Activated naive CD8-positive, alpha-beta T cell treated with anti-CD3 and anti-CD28 coated beads, Interleukin-2, amount 50 U/mL, for 24 hours (primary cell): ENCODE results near the gene CHMP4B.

Experiments
- ATAC-seq: fragments of 150-1000 bp; cut with Tn5 transposase; one replicate; pipeline ENCODE4 v1.10.0; 2021
- DNase-seq: peaks from one replicate; pipeline ENCODE4 v3.0.0; 2021
- H3K27ac Mint-ChIP-seq: one replicate; pipeline ENCODE4 v1.8.0; 2021; ENCODE audit warnings: mild to moderate bottlenecking, mixed read lengths
- H3K27me3 Mint-ChIP-seq: one replicate; pipeline ENCODE4 v1.8.0; 2021; ENCODE audit warnings: mixed read lengths
- H3K36me3 Mint-ChIP-seq: one replicate; pipeline ENCODE4 v1.8.0; 2021; ENCODE audit warnings: low read depth, mixed read lengths
- H3K4me1 Mint-ChIP-seq: one replicate; pipeline ENCODE4 v1.8.0; 2021; ENCODE audit warnings: mixed read lengths
- H3K4me3 Mint-ChIP-seq: one replicate; pipeline ENCODE4 v1.8.0; 2021; ENCODE audit warnings: mild to moderate bottlenecking, moderate library complexity, mixed read lengths
- H3K9me3 Mint-ChIP-seq: one replicate; pipeline ENCODE4 v1.8.0; 2021; ENCODE audit warnings: mixed read lengths

Gene CHMP4B

GRCh38 chr20:33835615-33836172 is 24.5 kb downstream of the CHMP4B start:
- no peaks in the 10 kb centered on the region for H3K9me3 Mint-ChIP-seq
- DNase-seq (no peak), ATAC-seq (no peak)
- no peak overlapping the region for H3K27ac Mint-ChIP-seq
- no peak overlapping the region for H3K4me3 Mint-ChIP-seq
- peaks cover 23% of the 10 kb centered on the region for H3K36me3 Mint-ChIP-seq
- H3K27me3 Mint-ChIP-seq = no peaks in the 10 kb centered on the region
- peaks cover 36% of the 10 kb centered on the region for H3K4me1 Mint-ChIP-seq

- no peak for ATAC-seq
- H3K4me1 Mint-ChIP-seq = peaks cover 41% of the 10 kb centered on the region
- no peak overlapping the region for H3K27ac Mint-ChIP-seq
- no peak overlapping the region for H3K4me3 Mint-ChIP-seq
- DNase-seq = no peak
- no peaks in the 10 kb centered on the region for H3K9me3 Mint-ChIP-seq
- H3K27me3 Mint-ChIP-seq = no peaks in the 10 kb centered on the region
- H3K36me3 Mint-ChIP-seq = peaks cover 23% of the 10 kb centered on the region
Observed at GRCh38 chr20:33836277-33836676, 25.1 kb downstream of the CHMP4B start.

- H3K36me3 Mint-ChIP-seq = peaks cover 16% of the 10 kb centered on the region
- H3K27me3 Mint-ChIP-seq = no peaks in the 10 kb centered on the region
- no peak overlapping the region for H3K4me3 Mint-ChIP-seq
- peaks cover 50% of the 10 kb centered on the region for H3K4me1 Mint-ChIP-seq
- no peak for ATAC-seq
- DNase-seq = no peak
- H3K27ac Mint-ChIP-seq = no peak overlapping the region
- no peaks in the 10 kb centered on the region for H3K9me3 Mint-ChIP-seq
Observed at GRCh38 chr20:33837096-33837830, 26.1 kb downstream of the CHMP4B start.

- no peak overlapping the region for H3K27ac Mint-ChIP-seq
- ATAC-seq = no peak
- peaks cover 14% of the 10 kb centered on the region for H3K36me3 Mint-ChIP-seq
Observed at GRCh38 chr20:33838035-33838864, 27.1 kb downstream of the CHMP4B start.

GRCh38 chr20:33839591-33839990 is 28.4 kb downstream of the CHMP4B start:
- DNase-seq (no peak), ATAC-seq (no peak)
- Mint-ChIP-seq H3K27ac (no peak overlapping the region), H3K27me3 (no peaks in the 10 kb centered on the region), H3K9me3 (no peaks in the 10 kb centered on the region), H3K36me3 (peaks cover 13% of the 10 kb centered on the region), H3K4me1 (peaks cover 73% of the 10 kb centered on the region), H3K4me3 (no peak overlapping the region)

More at GRCh38 chr20:33838035-33838864, 27.1 kb downstream of the CHMP4B start:
- DNase-seq = no peak
- H3K9me3 Mint-ChIP-seq = no peaks in the 10 kb centered on the region
- H3K4me1 Mint-ChIP-seq = peaks cover 60% of the 10 kb centered on the region
- H3K4me3 Mint-ChIP-seq = no peak overlapping the region
- no peaks in the 10 kb centered on the region for H3K27me3 Mint-ChIP-seq

- Mint-ChIP-seq H3K4me1 (peaks cover 77% of the 10 kb centered on the region), H3K4me3 (no peak overlapping the region), H3K27me3 (no peaks in the 10 kb centered on the region), H3K27ac (no peak overlapping the region), H3K9me3 (no peaks in the 10 kb centered on the region), H3K36me3 (peaks cover 7% of the 10 kb centered on the region)
- DNase-seq (no peak), ATAC-seq (no peak)
Observed at GRCh38 chr20:33840160-33840559, 29.0 kb downstream of the CHMP4B start.

GRCh38 chr20:33840759-33841435 is 29.7 kb downstream of the CHMP4B start:
- Mint-ChIP-seq H3K4me1 (peaks cover 78% of the 10 kb centered on the region), H3K27ac (no peak overlapping the region), H3K36me3 (peaks cover 2% of the 10 kb centered on the region), H3K4me3 (no peak overlapping the region), H3K9me3 (no peaks in the 10 kb centered on the region), H3K27me3 (no peaks in the 10 kb centered on the region)
- ATAC-seq = no peak
- no peak for DNase-seq

GRCh38 chr20:33841436-33841799 is 30.3 kb downstream of the CHMP4B start:
- Mint-ChIP-seq H3K4me1 (peaks cover 78% of the 10 kb centered on the region), H3K9me3 (no peaks in the 10 kb centered on the region), H3K27me3 (no peaks in the 10 kb centered on the region), H3K27ac (no peak overlapping the region), H3K36me3 (no peaks in the 10 kb centered on the region), H3K4me3 (no peak overlapping the region)
- DNase-seq (no peak), ATAC-seq (no peak)

- ATAC-seq (no peak), DNase-seq (no peak)
- H3K27me3 Mint-ChIP-seq = no peaks in the 10 kb centered on the region
- H3K27ac Mint-ChIP-seq = no peak overlapping the region
- H3K36me3 Mint-ChIP-seq = peaks cover 3% of the 10 kb centered on the region
- peaks cover 78% of the 10 kb centered on the region for H3K4me1 Mint-ChIP-seq
- H3K9me3 Mint-ChIP-seq = no peaks in the 10 kb centered on the region
- no peak overlapping the region for H3K4me3 Mint-ChIP-seq
Observed at GRCh38 chr20:33842346-33842745, 31.2 kb downstream of the CHMP4B start.

- ATAC-seq (no peak), DNase-seq (no peak)
- peaks cover 3% of the 10 kb centered on the region for H3K36me3 Mint-ChIP-seq
- H3K27ac Mint-ChIP-seq = no peak overlapping the region
- peaks cover 74% of the 10 kb centered on the region for H3K4me1 Mint-ChIP-seq
- no peaks in the 10 kb centered on the region for H3K9me3 Mint-ChIP-seq
- no peaks in the 10 kb centered on the region for H3K27me3 Mint-ChIP-seq
- no peak overlapping the region for H3K4me3 Mint-ChIP-seq
Observed at GRCh38 chr20:33843050-33843449, 31.9 kb downstream of the CHMP4B start.

GRCh38 chr20:33843854-33844253 is 32.7 kb downstream of the CHMP4B start:
- Mint-ChIP-seq H3K4me1 (peaks cover 79% of the 10 kb centered on the region), H3K4me3 (no peak overlapping the region), H3K27me3 (no peaks in the 10 kb centered on the region), H3K27ac (peak overlapping the region; percentile 19), H3K36me3 (peaks cover 7% of the 10 kb centered on the region), H3K9me3 (no peaks in the 10 kb centered on the region)
- DNase-seq (peak; percentile 18), ATAC-seq (peak; percentile 80)

GRCh38 chr20:33846291-33846935 is 35.3 kb downstream of the CHMP4B start:
- Mint-ChIP-seq H3K27me3 (no peaks in the 10 kb centered on the region), H3K4me3 (no peak overlapping the region), H3K36me3 (peaks cover 24% of the 10 kb centered on the region), H3K27ac (peak overlapping the region; percentile 1), H3K4me1 (peaks cover 72% of the 10 kb centered on the region), H3K9me3 (no peaks in the 10 kb centered on the region)
- DNase-seq (no peak), ATAC-seq (no peak)

GRCh38 chr20:33847006-33847405 is 35.9 kb downstream of the CHMP4B start:
- Mint-ChIP-seq H3K9me3 (no peaks in the 10 kb centered on the region), H3K4me1 (peaks cover 72% of the 10 kb centered on the region)
- no peak for ATAC-seq

GRCh38 chr20:33848391-33848790 is 37.2 kb downstream of the CHMP4B start:
- Mint-ChIP-seq H3K9me3 (no peaks in the 10 kb centered on the region), H3K27me3 (no peaks in the 10 kb centered on the region), H3K4me3 (no peak overlapping the region), H3K36me3 (peaks cover 44% of the 10 kb centered on the region), H3K27ac (no peak overlapping the region), H3K4me1 (peaks cover 72% of the 10 kb centered on the region)
- ATAC-seq (no peak), DNase-seq (no peak)

More at GRCh38 chr20:33847006-33847405, 35.9 kb downstream of the CHMP4B start:
- peaks cover 30% of the 10 kb centered on the region for H3K36me3 Mint-ChIP-seq
- no peak overlapping the region for H3K27ac Mint-ChIP-seq
- H3K27me3 Mint-ChIP-seq = no peaks in the 10 kb centered on the region
- no peak for DNase-seq
- no peak overlapping the region for H3K4me3 Mint-ChIP-seq
